A673 (cell line): ENCODE data around the gene GADL1.

ENCODE experiments used
- CTCF ChIP-seq: fragments of 300-800, 200-600 bp; sonication (generic); conservative IDR thresholded peaks from 2 replicates; pipeline ENCODE4 v1.5.1; 2017; ENCODE audit warnings: low read depth, mild to moderate bottlenecking, antibody characterized with exemption, low read length, moderate library complexity, mixed read lengths
- EZH2 ChIP-seq: fragments of 200-600 bp; sonication (generic); IDR thresholded peaks from 2 replicates; pipeline ENCODE4 v1.6.1; 2017; ENCODE audit warnings: borderline replicate concordance, low read depth, mild to moderate bottlenecking, mixed read lengths, antibody characterized with exemption, low read length; ENCODE audit not compliant: poor library complexity, severe bottlenecking

GRCh38 chr3:30934208-30934550, 39.7 kb upstream of the GADL1 start:
- TF ChIP-seq CTCF = peak; percentile 58
- no peak for TF ChIP-seq EZH2
